Common myeloid progenitor, CD34-positive (primary cell): ENCODE data around the gene MAGEE1. TPM values are rescaled to one million over a fixed set of nuclear protein-coding genes. Genes with fewer than 3 reads are reported as not detected.

Experiments
- CTCF ChIA-PET: fragments of 350-600 bp; sonication (Branson Sonifier 250); formaldehyde crosslinking; loops from one replicate; lab custom pipeline; 2021; ENCODE audit warnings: antibody characterized with exemption; lab: Charles Lee
- POLR2A ChIA-PET: fragments of 350-600 bp; sonication (Branson Sonifier 250); formaldehyde crosslinking; loops from one replicate; lab custom pipeline; 2021; ENCODE audit warnings: antibody characterized with exemption; lab: Charles Lee
- DNase-seq, 3 donors: peaks; one replicate each; pipeline versions ENCODE4 v3.0.0 to v3.0.0-alpha.2; 2013
- H3K27ac ChIP-seq, 2 experiments: 1 replicate in 1 of 2; 2 replicates in 1 of 2; pipeline ENCODE4 v1.7.0; 2013; ENCODE audit warnings: inconsistent platforms in 2 of 2, low read length in 2 of 2, mild to moderate bottlenecking in 2 of 2, low read depth in 1 of 2, moderate library complexity in 1 of 2; ENCODE audit not compliant: severe bottlenecking in 2 of 2, insufficient read depth in 1 of 2, poor library complexity in 1 of 2
- H3K27me3 ChIP-seq, 5 experiments: replicated peaks in 2 of 5; 1 replicate in 3 of 5; 2 replicates in 2 of 5; pipeline versions ENCODE4 v1.6.1 to v1.7.0; 2013; ENCODE audit warnings: low read length in 4 of 5, mild to moderate bottlenecking in 2 of 5, moderate library complexity in 2 of 5, inconsistent platforms in 1 of 5; ENCODE audit not compliant: insufficient read depth in 5 of 5, control insufficient read depth in 4 of 5
- H3K36me3 ChIP-seq, 4 experiments: 1 replicate in 2 of 4; 2 replicates in 2 of 4; pipeline versions ENCODE4 v1.6.1 to v1.7.0; 2013; ENCODE audit warnings: low read length in 3 of 4, control low read depth in 1 of 4, mild to moderate bottlenecking in 1 of 4; ENCODE audit not compliant: control insufficient read depth in 4 of 4, insufficient read depth in 4 of 4
- H3K4me1 ChIP-seq, 4 experiments: 1 replicate in 3 of 4; 2 replicates in 1 of 4; pipeline versions ENCODE4 v1.6.1 to v1.7.1; 2013; ENCODE audit warnings: low read length in 3 of 4, mild to moderate bottlenecking in 3 of 4, control low read depth in 1 of 4, inconsistent platforms in 1 of 4, moderate library complexity in 1 of 4; ENCODE audit not compliant: control insufficient read depth in 4 of 4, insufficient read depth in 4 of 4; ENCODE audit errors: control extremely low read depth in 1 of 4
- H3K4me3 ChIP-seq, 7 experiments: 1 replicate in 4 of 7; 2 replicates in 3 of 7; pipeline versions ENCODE4 v1.5.1 to v1.7.0; 2013; ENCODE audit warnings: mild to moderate bottlenecking in 7 of 7, low read length in 6 of 7, moderate library complexity in 6 of 7, inconsistent platforms in 2 of 7, low read depth in 2 of 7, control low read depth in 1 of 7; ENCODE audit not compliant: insufficient read depth in 4 of 7, control insufficient read depth in 1 of 7; ENCODE audit errors: extremely low read depth in 1 of 7
- H3K9me3 ChIP-seq, 5 experiments: 1 replicate in 4 of 5; 2 replicates in 1 of 5; pipeline versions ENCODE4 v1.6.1 to v1.7.1; 2013; ENCODE audit warnings: low read length in 4 of 5, mild to moderate bottlenecking in 2 of 5, inconsistent platforms in 1 of 5, low read depth in 1 of 5, moderate library complexity in 1 of 5; ENCODE audit not compliant: control insufficient read depth in 4 of 5, insufficient read depth in 2 of 5; ENCODE audit errors: control extremely low read depth in 1 of 5
- WGBS: methylation state at CpG from one replicate; pipeline ENCODE4 v1.1.5; 2013; ENCODE audit not compliant: insufficient coverage; 5-methylcytosine and 5-hydroxymethylcytosine counted together
- polyA plus RNA-seq: library from polyadenylated mRNA; unstranded; fragments of 120-200 nt; gene quantifications from one replicate; pipeline ENCODE4 v1.2.1, GENCODE V29; 2013

The MAGEE1 gene, protein sequence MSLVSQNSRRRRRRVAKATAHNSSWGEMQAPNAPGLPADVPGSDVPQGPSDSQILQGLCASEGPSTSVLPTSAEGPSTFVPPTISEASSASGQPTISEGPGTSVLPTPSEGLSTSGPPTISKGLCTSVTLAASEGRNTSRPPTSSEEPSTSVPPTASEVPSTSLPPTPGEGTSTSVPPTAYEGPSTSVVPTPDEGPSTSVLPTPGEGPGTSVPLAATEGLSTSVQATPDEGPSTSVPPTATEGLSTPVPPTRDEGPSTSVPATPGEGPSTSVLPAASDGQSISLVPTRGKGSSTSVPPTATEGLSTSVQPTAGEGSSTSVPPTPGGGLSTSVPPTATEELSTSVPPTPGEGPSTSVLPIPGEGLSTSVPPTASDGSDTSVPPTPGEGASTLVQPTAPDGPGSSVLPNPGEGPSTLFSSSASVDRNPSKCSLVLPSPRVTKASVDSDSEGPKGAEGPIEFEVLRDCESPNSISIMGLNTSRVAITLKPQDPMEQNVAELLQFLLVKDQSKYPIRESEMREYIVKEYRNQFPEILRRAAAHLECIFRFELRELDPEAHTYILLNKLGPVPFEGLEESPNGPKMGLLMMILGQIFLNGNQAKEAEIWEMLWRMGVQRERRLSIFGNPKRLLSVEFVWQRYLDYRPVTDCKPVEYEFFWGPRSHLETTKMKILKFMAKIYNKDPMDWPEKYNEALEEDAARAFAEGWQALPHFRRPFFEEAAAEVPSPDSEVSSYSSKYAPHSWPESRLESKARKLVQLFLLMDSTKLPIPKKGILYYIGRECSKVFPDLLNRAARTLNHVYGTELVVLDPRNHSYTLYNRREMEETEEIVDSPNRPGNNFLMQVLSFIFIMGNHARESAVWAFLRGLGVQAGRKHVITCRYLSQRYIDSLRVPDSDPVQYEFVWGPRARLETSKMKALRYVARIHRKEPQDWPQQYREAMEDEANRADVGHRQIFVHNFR
- 1.3 TPM for polyA plus RNA-seq

DNA sequence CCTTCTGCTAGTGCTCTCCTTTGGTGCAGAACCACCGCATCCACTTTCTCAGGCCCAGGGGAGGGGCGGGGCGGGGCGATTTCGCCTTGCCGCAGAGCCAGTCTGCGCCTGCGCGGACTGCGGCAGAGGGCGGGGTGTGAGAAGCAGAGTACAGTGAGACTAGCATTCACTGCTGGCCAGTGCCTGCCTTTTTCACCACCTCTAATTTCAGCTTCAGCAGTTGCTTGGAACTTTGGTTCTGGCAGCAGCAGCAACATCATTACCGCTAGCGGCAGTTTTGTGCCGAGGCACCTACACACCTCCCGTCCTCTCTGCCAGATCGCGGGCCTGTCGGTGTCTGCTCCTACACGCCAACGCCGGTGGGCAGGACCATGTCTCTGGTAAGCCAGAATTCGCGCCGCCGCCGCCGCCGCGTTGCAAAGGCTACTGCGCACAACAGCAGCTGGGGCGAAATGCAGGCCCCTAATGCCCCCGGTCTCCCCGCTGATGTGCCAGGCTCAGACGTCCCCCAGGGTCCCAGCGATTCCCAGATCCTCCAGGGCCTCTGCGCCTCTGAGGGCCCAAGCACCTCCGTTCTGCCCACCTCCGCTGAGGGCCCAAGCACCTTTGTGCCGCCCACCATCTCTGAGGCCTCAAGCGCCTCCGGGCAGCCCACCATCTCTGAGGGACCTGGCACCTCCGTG, at the start of gene MAGEE1:
Gene MAGEE1, plus strand, starts transcription at position 151 of the 683 bp plus-strand sequence. Its CDS starts 221 bp downstream, at position 372.
- POLR2A ChIA-PET: no interaction called here
- no peak within 1 kb of the TSS for H3K27ac ChIP-seq

DNA sequence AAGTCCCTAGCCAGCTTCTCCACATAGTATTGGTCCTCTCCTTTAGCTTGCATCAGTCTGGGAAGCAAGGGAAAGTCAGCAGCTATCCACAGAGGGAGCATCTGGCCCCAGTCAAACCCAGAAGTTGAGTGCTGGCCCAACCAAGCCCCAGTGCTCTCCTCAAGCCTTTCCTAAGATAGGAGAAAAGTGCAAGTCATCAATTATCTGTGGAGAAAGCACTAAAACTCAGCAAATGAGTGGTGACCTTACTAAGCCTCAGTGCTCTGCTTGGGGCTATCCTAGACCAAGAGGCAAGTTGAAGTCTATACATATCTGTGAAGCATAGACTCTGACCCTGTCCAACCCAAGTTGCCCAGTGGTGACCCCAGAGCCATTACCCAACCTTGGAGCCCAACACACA, 28.5 kb upstream of the MAGEE1 start:
- no peaks in the 10 kb centered on the region for H3K36me3 ChIP-seq
- H3K9me3 ChIP-seq: no peaks in the 10 kb centered on the region
- no peaks in the 10 kb centered on the region for H3K4me1 ChIP-seq
- ChIA-PET CTCF (no interaction called here), POLR2A (no interaction called here)
- H3K27ac ChIP-seq: no peak overlapping the region
- H3K4me3 ChIP-seq: no peak overlapping the region
- no peak for DNase-seq
- H3K27me3 ChIP-seq: no peaks in the 10 kb centered on the region

More for the DNA sequence above, at the start of gene MAGEE1:
- H3K9me3 ChIP-seq: no peaks in the 10 kb centered on the region
- WGBS: 36% methylated on average over 31 of the region's 42 CpGs
- peaks cover 0 to 12% (median 5%) of the 10 kb centered on the region in 4 experiments for H3K4me1 ChIP-seq
- peaks cover 0 to 12% (median 0%) of the 10 kb centered on the region in 5 experiments for H3K27me3 ChIP-seq
- H3K4me3 ChIP-seq: peak within 1 kb of the TSS; percentile 37 to 86 (median 75)
- peak; percentile 65 to 83 (median 82) for DNase-seq
- no peaks in the 10 kb centered on the region for H3K36me3 ChIP-seq
- CTCF ChIA-PET: no interaction called here

DNA sequence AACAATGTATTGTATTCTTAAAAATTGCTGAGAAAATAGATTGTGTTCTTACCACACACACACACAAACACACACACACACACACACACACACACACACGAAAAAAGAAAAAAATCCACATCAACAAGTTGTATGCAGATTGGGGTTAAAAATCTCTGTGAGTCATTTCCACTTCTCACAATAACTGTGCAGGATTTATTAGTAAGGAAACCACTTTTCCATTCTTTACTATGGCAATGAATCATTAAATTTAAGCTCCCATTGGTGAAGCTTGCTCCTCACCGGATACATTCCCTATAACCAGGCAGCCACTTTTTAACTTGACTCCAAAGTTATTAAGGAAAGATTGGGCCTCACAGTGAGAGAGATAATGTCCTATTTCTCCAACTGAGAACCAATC, 19.7 kb upstream of the MAGEE1 start:
- ChIA-PET POLR2A (no interaction called here), CTCF (no interaction called here)
- Histone ChIP-seq H3K9me3 (no peaks in the 10 kb centered on the region), H3K4me1 (no peaks in the 10 kb centered on the region), H3K27ac (no peak overlapping the region), H3K36me3 (no peaks in the 10 kb centered on the region), H3K4me3 (no peak overlapping the region), H3K27me3 (no peaks in the 10 kb centered on the region)
- no peak for DNase-seq
- WGBS: 29% methylated on average over 1 of the region's 2 CpGs

DNA sequence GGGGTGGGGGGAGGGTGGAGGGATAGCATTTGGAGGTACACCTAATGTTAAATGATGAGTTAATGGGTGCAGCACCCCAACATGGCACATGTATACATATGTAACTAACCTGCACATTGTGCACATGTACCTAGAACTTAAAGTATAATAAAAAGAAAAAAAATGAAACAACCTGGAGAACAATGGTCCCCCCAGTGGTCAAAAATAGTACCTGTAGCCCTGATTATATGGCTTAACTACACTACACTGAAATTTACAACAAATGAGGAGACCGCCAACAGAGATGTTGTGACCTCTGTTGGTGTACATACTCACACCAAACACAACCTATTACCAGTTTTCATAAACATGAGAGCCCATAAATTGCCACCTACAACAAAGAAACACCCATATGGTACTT, 7.3 kb upstream of the MAGEE1 start:
- Histone ChIP-seq H3K27me3 (peaks cover 0 to 6% (median 0%) of the 10 kb centered on the region in 5 experiments), H3K4me1 (no peaks in the 10 kb centered on the region), H3K4me3 (no peak overlapping the region), H3K36me3 (no peaks in the 10 kb centered on the region), H3K9me3 (no peaks in the 10 kb centered on the region), H3K27ac (no peak overlapping the region)
- DNase-seq: peak in 1 of 3 donors; percentile 24
- ChIA-PET CTCF (no interaction called here), POLR2A (no interaction called here)
- 80% methylated on average over 1 of the region's 1 CpG for WGBS

DNA sequence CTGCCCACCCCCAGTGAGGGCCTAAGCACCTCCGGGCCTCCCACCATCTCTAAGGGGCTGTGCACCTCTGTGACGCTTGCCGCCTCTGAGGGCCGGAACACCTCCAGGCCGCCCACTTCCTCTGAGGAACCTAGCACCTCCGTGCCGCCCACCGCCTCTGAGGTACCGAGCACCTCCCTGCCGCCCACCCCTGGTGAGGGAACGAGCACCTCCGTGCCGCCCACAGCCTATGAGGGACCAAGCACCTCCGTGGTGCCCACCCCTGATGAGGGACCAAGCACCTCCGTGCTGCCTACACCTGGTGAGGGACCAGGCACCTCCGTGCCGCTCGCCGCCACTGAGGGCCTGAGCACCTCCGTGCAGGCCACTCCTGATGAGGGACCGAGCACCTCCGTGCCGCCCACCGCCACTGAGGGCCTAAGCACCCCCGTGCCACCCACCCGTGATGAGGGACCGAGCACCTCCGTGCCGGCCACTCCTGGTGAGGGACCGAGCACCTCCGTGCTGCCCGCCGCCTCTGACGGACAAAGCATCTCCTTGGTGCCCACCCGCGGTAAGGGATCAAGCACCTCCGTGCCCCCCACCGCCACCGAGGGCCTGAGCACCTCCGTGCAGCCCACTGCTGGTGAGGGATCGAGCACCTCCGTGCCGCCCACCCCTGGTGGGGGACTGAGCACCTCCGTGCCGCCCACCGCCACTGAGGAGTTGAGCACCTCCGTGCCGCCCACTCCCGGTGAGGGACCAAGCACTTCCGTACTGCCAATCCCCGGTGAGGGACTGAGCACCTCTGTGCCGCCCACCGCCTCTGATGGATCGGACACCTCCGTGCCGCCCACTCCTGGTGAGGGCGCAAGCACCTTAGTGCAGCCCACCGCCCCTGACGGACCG, 977 bp downstream of the MAGEE1 start:
- Histone ChIP-seq H3K9me3 (no peaks in the 10 kb centered on the region), H3K4me3 (peak overlapping the region; percentile 9 to 86 (median 75)), H3K27me3 (peaks cover 0 to 12% (median 0%) of the 10 kb centered on the region in 5 experiments), H3K27ac (no peak overlapping the region), H3K36me3 (no peaks in the 10 kb centered on the region), H3K4me1 (peaks cover 0 to 12% (median 5%) of the 10 kb centered on the region in 4 experiments)
- CTCF ChIA-PET: no interaction called here
- POLR2A ChIA-PET: no interaction called here
- DNase-seq: peak in 2 of 3 donors; percentile 48 to 67
- WGBS: 47% methylated on average over 54 of the region's 60 CpGs

DNA sequence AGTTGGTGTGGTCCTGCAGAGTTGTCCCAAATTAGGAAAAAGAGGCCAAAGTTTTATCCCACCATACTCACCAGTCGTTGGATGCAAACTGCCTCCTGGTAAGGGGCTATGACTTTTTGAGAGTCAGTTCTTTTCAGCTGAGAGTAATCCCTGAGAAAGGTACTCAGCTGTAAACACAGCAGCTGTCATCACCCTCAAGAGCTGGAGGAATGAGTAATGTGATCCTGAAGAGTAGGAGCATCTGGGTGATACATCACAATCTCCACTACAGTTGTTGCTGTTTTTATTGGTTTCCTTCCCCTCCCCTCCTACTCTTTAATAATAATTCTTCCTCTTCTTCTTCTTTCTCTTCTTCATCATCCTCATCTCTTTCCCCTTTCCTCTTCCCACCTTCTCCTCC, 5.7 kb downstream of the MAGEE1 start:
- H3K4me3 ChIP-seq: no peak overlapping the region
- H3K36me3 ChIP-seq: no peaks in the 10 kb centered on the region
- H3K27ac ChIP-seq: no peak overlapping the region
- DNase-seq: no peak
- ChIA-PET POLR2A (no interaction called here), CTCF (no interaction called here)
- H3K27me3 ChIP-seq: no peaks in the 10 kb centered on the region
- no peaks in the 10 kb centered on the region for H3K9me3 ChIP-seq
- peaks cover 0 to 7% (median 3%) of the 10 kb centered on the region in 4 experiments for H3K4me1 ChIP-seq
- 60% methylated on average over 1 of the region's 1 CpG for WGBS
